Gastrocnemius medialis (tissue), 4 donors: Measurements from ENCODE around the gene MSRB3. TPM values are rescaled to one million over a fixed set of nuclear protein-coding genes. Genes with fewer than 3 reads are reported as not detected.

Experiments used
- ATAC-seq, 2 donors: fragments of 150-250 bp; one replicate each; pipeline ENCODE4 v1.9.1; 2016
- DNase-seq, 2 donors: peaks; one replicate each; pipeline ENCODE4 v3.0.0-alpha.2; 2019
- H3K27ac ChIP-seq, 4 donors: fragments of 200-600 bp; sonication (generic); 1 replicate in 1 of 4; 2 replicates in 3 of 4; pipeline ENCODE4 v1.5.1; 2016 to 2018; ENCODE audit warnings: mild to moderate bottlenecking in 2 of 4, moderate library complexity in 1 of 4
- H3K27me3 ChIP-seq, 3 donors: fragments of 200-600 bp; sonication (generic) in 2 of 3; 1 replicate in 1 of 3; 2 replicates in 2 of 3; pipeline versions ENCODE4 v1.5.1 to v1.6.0; 2016 to 2019; ENCODE audit warnings: mild to moderate bottlenecking in 1 of 3, moderate library complexity in 1 of 3
- H3K36me3 ChIP-seq, 2 donors: fragments of 200-600 bp; sonication (generic) in 1 of 2; one replicate each; pipeline ENCODE4 v1.5.1; 2017 to 2018
- H3K4me1 ChIP-seq, 2 donors: fragments of 200-600 bp; sonication (generic) in 1 of 2; one replicate each; pipeline ENCODE4 v1.5.1; 2016 to 2017; ENCODE audit warnings: mild to moderate bottlenecking in 2 of 2
- H3K4me3 ChIP-seq, 4 donors: fragments of 200-600 bp; sonication (generic) in 3 of 4; 1 replicate in 1 of 4; 2 replicates in 3 of 4; pipeline ENCODE4 v1.5.1; 2016 to 2019; ENCODE audit warnings: mild to moderate bottlenecking in 2 of 4
- H3K9me3 ChIP-seq, 3 donors: fragments of 200-600 bp; sonication (generic) in 2 of 3; 1 replicate in 1 of 3; 2 replicates in 2 of 3; pipeline ENCODE4 v1.5.1; 2016 to 2019
- CTCF ChIP-seq, 5 experiments: fragments of 450-650 bp in 3 of 5; fragments of 200-600 bp in 2 of 5; sonication (generic) in 2 of 5; IDR thresholded peaks in 4 of 5; conservative IDR thresholded peaks in 1 of 5; 1 replicate in 4 of 5; 2 replicates in 1 of 5; pipeline ENCODE4 v1.5.1; 2016 to 2019; ENCODE audit warnings: antibody characterized with exemption in 5 of 5, mild to moderate bottlenecking in 3 of 5, moderate library complexity in 3 of 5
- POLR2A ChIP-seq, 2 donors: fragments of 450-650 bp; IDR thresholded peaks; one replicate each; pipeline ENCODE4 v1.6.1; 2017; ENCODE audit warnings: antibody characterized with exemption in 2 of 2, mild to moderate bottlenecking in 2 of 2, moderate library complexity in 2 of 2
- in situ Hi-C, 4 donors: fragments of 200-750 bp; cut with MboI; loops; one replicate each; pipeline versions ENCODE4 v1.15.0 to v1.8.0; 2017; ENCODE audit warnings: low sequenced_read_pairs in 4 of 4
- intact Hi-C: fragments of 100-400 bp; cut with DNase I; formaldehyde crosslinking; loops from one replicate; pipeline ENCODE4 v1.15.1; 2023; ENCODE audit warnings: low total_unique reads
- total RNA-seq, 4 donors: library from RNA; depleted of rRNA; stranded (reverse); fragments of >200 nt; gene quantifications; one replicate each; pipeline versions ENCODE4 v1.1.0 to v1.2.3, GENCODE V29; 2016

Gene MSRB3
- total RNA-seq, 4 donors from 2014 or later = 29.0 to 59.0 (median 47.3) TPM

DNA sequence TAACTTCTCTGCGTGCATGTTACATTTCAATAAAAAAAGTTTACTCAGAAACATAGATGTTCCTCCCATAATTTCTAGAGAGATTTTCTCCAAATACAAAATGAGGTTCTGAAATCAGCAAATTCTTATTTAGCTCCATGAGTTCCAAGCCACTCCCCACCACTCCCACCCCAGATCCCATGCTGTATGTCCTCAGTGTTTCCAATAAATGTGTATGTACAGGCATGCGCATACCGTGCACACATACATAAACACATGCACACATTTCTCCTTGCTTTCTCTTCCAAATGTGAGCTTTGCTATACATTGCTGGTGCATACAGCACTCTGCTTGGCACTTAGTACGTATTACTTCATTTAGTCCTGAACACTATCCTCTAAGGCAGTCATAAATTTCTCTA, 209.7 kb downstream of the MSRB3 start:
- H3K9me3 ChIP-seq = no peaks in the 10 kb centered on the region
- TF ChIP-seq CTCF (IDR thresholded peaks at IDR 0.05 in 4 of 5, conservative IDR thresholded peaks at IDR 0.05 in 1 of 5) (no peak), POLR2A (IDR thresholded peaks at IDR 0.05) (no peak)
- in situ Hi-C loops (no loop called here), intact Hi-C loops (no loop called here)
- H3K4me1 ChIP-seq = no peaks in the 10 kb centered on the region
- no peak overlapping the region for H3K27ac ChIP-seq
- no peaks in the 10 kb centered on the region for H3K27me3 ChIP-seq
- H3K36me3 ChIP-seq = no peaks in the 10 kb centered on the region
- no peak overlapping the region for H3K4me3 ChIP-seq
- ATAC-seq (no peak), DNase-seq (no peak)

DNA sequence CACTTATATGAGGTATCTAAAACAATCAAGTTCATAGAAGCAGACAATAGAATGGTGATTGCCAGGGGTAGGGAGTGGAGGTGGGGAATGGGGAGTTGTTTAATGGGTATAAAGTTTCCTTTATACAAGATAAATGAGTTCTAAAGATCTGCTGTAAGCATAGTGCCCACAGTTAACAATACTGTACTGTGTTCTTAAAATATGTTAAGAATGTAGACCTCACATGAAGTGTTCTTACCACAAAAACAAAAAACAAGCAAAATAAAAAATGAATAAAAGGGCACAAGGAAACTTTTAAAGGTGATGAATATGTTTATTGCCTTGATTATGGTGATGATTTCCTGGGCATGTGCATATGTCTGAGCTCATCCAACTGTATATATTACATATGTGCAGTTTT, 211.8 kb downstream of the MSRB3 start:
- in situ Hi-C loops (no loop called here), intact Hi-C loops (no loop called here)
- Histone ChIP-seq H3K27me3 (no peaks in the 10 kb centered on the region), H3K4me1 (no peaks in the 10 kb centered on the region), H3K9me3 (no peaks in the 10 kb centered on the region), H3K27ac (no peak overlapping the region), H3K4me3 (no peak overlapping the region), H3K36me3 (no peaks in the 10 kb centered on the region)
- no peak for DNase-seq
- ATAC-seq = no peak
- TF ChIP-seq POLR2A (IDR thresholded peaks at IDR 0.05) = no peak
- no peak for TF ChIP-seq CTCF (IDR thresholded peaks at IDR 0.05 in 4 of 5, conservative IDR thresholded peaks at IDR 0.05 in 1 of 5)

- Histone ChIP-seq H3K4me1 (no peaks in the 10 kb centered on the region), H3K9me3 (no peaks in the 10 kb centered on the region), H3K36me3 (no peaks in the 10 kb centered on the region), H3K4me3 (no peak overlapping the region), H3K27me3 (no peaks in the 10 kb centered on the region), H3K27ac (no peak overlapping the region)
- TF ChIP-seq CTCF (IDR thresholded peaks at IDR 0.05 in 4 of 5, conservative IDR thresholded peaks at IDR 0.05 in 1 of 5) (no peak), POLR2A (IDR thresholded peaks at IDR 0.05) (no peak)
- intact Hi-C loops = no loop called here
- ATAC-seq (no peak), DNase-seq (no peak)
- in situ Hi-C loops = no loop called here
Observed at GRCh38 chr12:65492998-65493912, 214.8 kb downstream of the MSRB3 start.

GRCh38 chr12:65493913-65494245, 215.4 kb downstream of the MSRB3 start:
- no peaks in the 10 kb centered on the region for H3K4me1 ChIP-seq
- DNase-seq = no peak
- intact Hi-C loops = loop anchor here (1.0 kb wide), 1 partner anchor 20 kb away; no protein-coding TSS in a partner anchor
- no peaks in the 10 kb centered on the region for H3K27me3 ChIP-seq
- ATAC-seq = no peak
- TF ChIP-seq POLR2A (IDR thresholded peaks at IDR 0.05) (no peak), CTCF (IDR thresholded peaks at IDR 0.05 in 4 of 5, conservative IDR thresholded peaks at IDR 0.05 in 1 of 5) (no peak)
- H3K4me3 ChIP-seq = no peak overlapping the region
- H3K27ac ChIP-seq = no peak overlapping the region
- in situ Hi-C loops = no loop called here
- H3K36me3 ChIP-seq = no peaks in the 10 kb centered on the region
- H3K9me3 ChIP-seq = no peaks in the 10 kb centered on the region
